Osteoblast (primary cell): Measurements from ENCODE around the gene EPC2. TPM values are rescaled to one million over a fixed set of nuclear protein-coding genes. Genes with fewer than 3 reads are reported as not detected.
A peak's percentile ranks its signal among the peaks of the same experiment; 100 is the strongest.

Experiments used
- DNase-seq: peaks from one replicate; pipeline ENCODE4 v3.0.0; 2011; ENCODE audit warnings: low spot score, mixed read lengths; ENCODE audit not compliant: insufficient read length; ENCODE audit errors: missing footprints
- H2AFZ ChIP-seq: 2 replicates; pipeline ENCODE4 v1.6.0; 2011; ENCODE audit warnings: mild to moderate bottlenecking, low read length
- H3K27ac ChIP-seq: 2 replicates; pipeline ENCODE4 v1.5.1; 2011; ENCODE audit warnings: mild to moderate bottlenecking, low read depth, low read length, moderate library complexity
- H3K27me3 ChIP-seq: 2 replicates; pipeline ENCODE4 v1.6.0; 2012; ENCODE audit warnings: mild to moderate bottlenecking, control low read depth, inconsistent platforms, low read length, moderate library complexity; ENCODE audit not compliant: insufficient read depth
- H3K36me3 ChIP-seq: 2 replicates; pipeline ENCODE4 v1.5.1; 2011; ENCODE audit warnings: mild to moderate bottlenecking, low read length, control low read depth, moderate library complexity; ENCODE audit not compliant: insufficient read depth
- H3K4me1 ChIP-seq: 2 replicates; pipeline ENCODE4 v1.5.1; 2011; ENCODE audit warnings: mild to moderate bottlenecking, low read length, control low read depth, moderate library complexity; ENCODE audit not compliant: insufficient read depth
- H3K4me2 ChIP-seq: 2 replicates; pipeline ENCODE4 v1.6.0; 2011; ENCODE audit warnings: mild to moderate bottlenecking, low read length; ENCODE audit not compliant: insufficient read depth
- H3K4me3 ChIP-seq: fragments of 200-600 bp; sonication (generic); 3 replicates; pipeline ENCODE4 v1.5.1; 2012; ENCODE audit warnings: mild to moderate bottlenecking, low read length, inconsistent platforms; ENCODE audit not compliant: insufficient read depth
- H3K79me2 ChIP-seq: 2 replicates; pipeline ENCODE4 v1.6.0; 2012; ENCODE audit warnings: mild to moderate bottlenecking, low read length, control low read depth, inconsistent platforms; ENCODE audit not compliant: insufficient read depth
- H3K9me3 ChIP-seq: 2 replicates; pipeline ENCODE4 v1.5.1; 2011; ENCODE audit warnings: low read depth, low read length, control low read depth
- H4K20me1 ChIP-seq: 2 replicates; pipeline ENCODE4 v1.6.0; 2012; ENCODE audit warnings: mild to moderate bottlenecking, low read length, control low read depth; ENCODE audit not compliant: insufficient read depth
- CTCF ChIP-seq: IDR thresholded peaks from 2 replicates; pipeline ENCODE4 v1.5.1; 2011; ENCODE audit warnings: mild to moderate bottlenecking, low read depth, low read length, moderate library complexity; ENCODE audit errors: extremely low read depth
- total RNA-seq: library from RNA; depleted of rRNA; stranded (reverse); fragments of >200 nt; gene quantifications from 2 replicates; pipeline ENCODE4 v1.2.3, GENCODE V29; 2012

EPC2 gene
- total RNA-seq, 1 donor = 29.3 TPM

- Histone ChIP-seq H3K36me3 (no peaks in the 10 kb centered on the region), H3K4me2 (no peak overlapping the region), H4K20me1 (no peaks in the 10 kb centered on the region), H3K9me3 (no peaks in the 10 kb centered on the region), H3K4me3 (no peak overlapping the region), H2AFZ (no peak overlapping the region), H3K4me1 (peaks cover 26% of the 10 kb centered on the region), H3K79me2 (no peaks in the 10 kb centered on the region), H3K27ac (no peak overlapping the region), H3K27me3 (peaks cover 18% of the 10 kb centered on the region)
- peak; percentile 14 for TF ChIP-seq CTCF
- DNase-seq = no peak
Measured at GRCh38 chr2:148813603-148814065, 169.1 kb downstream of the EPC2 start.

- peak overlapping the region; percentile 22 for H2AFZ ChIP-seq
- peak overlapping the region; percentile 36 for H3K4me3 ChIP-seq
- H3K4me1 ChIP-seq = peaks cover 26% of the 10 kb centered on the region
- no peak for TF ChIP-seq CTCF
- H4K20me1 ChIP-seq = no peaks in the 10 kb centered on the region
- H3K9me3 ChIP-seq = no peaks in the 10 kb centered on the region
- H3K79me2 ChIP-seq = no peaks in the 10 kb centered on the region
- no peak for DNase-seq
- H3K27me3 ChIP-seq = peaks cover 21% of the 10 kb centered on the region
- peak overlapping the region; percentile 69 for H3K4me2 ChIP-seq
- no peaks in the 10 kb centered on the region for H3K36me3 ChIP-seq
- H3K27ac ChIP-seq = no peak overlapping the region
Measured at GRCh38 chr2:148814143-148814859, 169.8 kb downstream of the EPC2 start.

GRCh38 chr2:148814860-148815419, 170.4 kb downstream of the EPC2 start:
- Histone ChIP-seq H2AFZ (peak overlapping the region; percentile 22), H3K79me2 (no peaks in the 10 kb centered on the region), H3K4me2 (peak overlapping the region; percentile 69), H4K20me1 (no peaks in the 10 kb centered on the region), H3K4me1 (peaks cover 26% of the 10 kb centered on the region), H3K27ac (no peak overlapping the region), H3K9me3 (no peaks in the 10 kb centered on the region), H3K27me3 (peaks cover 20% of the 10 kb centered on the region), H3K36me3 (no peaks in the 10 kb centered on the region), H3K4me3 (peak overlapping the region; percentile 36)
- no peak for TF ChIP-seq CTCF
- DNase-seq = peak; percentile 17

GRCh38 chr2:148816176-148816575, 171.6 kb downstream of the EPC2 start:
- Histone ChIP-seq H3K9me3 (no peaks in the 10 kb centered on the region), H3K4me3 (no peak overlapping the region), H4K20me1 (no peaks in the 10 kb centered on the region), H3K4me2 (no peak overlapping the region), H3K79me2 (no peaks in the 10 kb centered on the region), H3K27me3 (peaks cover 13% of the 10 kb centered on the region), H3K27ac (no peak overlapping the region), H3K36me3 (no peaks in the 10 kb centered on the region), H3K4me1 (peaks cover 26% of the 10 kb centered on the region), H2AFZ (no peak overlapping the region)
- TF ChIP-seq CTCF = no peak
- DNase-seq = no peak
